Measurements from ENCODE around the gene THNSL1.
A peak's percentile ranks its signal among the peaks of the same experiment; 100 is the strongest.
"Not testable (repeated sequence)": the region's sequence is repeated elsewhere in the genome, so short reads cannot be mapped to it uniquely, and the experiment has no call there.

The THNSL1 gene

DNA sequence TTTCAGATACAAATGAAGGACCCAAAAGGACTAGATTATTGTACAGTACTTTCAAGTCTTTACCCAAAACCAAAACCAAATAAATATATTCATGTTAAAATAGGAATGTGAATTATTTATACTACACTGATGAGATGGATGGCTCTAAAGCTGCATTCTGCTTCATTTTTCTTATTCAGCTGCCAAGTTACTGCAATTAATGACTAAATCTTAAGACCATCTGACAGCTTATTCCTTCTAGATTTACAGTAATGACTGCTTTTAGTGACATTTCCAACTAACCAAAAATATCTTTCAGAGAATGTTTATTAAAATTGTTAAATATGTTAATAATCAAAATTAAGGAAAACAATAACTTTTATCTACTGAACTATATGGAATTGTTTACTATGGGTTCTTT is 21.3 kb upstream of the THNSL1 start:
- DNase-seq (ENCODE audit: low spot score), result no peak

DNA sequence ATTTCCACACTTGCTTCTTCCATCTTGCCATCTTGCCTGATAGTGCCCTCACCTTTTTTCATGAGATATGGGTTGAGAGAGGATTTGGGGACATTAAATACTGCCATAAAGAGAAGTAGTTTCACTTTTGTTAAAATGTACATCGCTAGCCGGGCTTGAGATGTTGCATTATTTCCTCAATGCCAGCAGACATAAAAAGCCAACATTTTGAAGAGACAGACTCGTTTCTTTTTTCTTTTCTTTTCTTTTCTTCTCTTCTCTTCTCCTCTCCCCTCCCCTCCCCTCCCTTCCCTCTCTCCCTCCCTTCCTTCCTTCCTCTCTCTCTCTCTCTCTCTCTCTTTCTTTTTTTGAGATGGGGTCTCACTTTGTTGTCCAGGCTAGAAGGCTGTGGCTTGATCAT is 18.4 kb upstream of the THNSL1 start:
- no peak for DNase-seq (ENCODE audit: low spot score)

DNA sequence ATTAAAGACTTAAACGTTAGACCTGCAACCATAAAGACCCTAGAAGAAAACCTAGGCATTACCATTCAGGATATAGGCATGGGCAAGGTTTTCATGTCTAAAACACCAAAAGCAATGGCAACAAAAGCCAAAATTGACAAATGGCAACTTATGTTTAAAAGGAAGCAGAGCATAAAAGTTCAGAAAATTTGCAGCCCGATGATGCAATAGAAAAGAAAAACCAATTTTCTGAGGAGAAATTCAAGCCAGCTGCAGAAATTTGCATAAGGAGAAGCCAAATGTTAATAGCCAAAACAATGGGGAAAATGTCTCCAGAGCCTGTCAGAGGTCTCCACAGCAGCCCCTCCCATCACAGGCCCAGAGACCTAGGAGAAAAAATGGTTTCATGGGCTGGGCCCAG is 4.8 kb upstream of the THNSL1 start:
- not testable (repeated sequence) for DNase-seq (ENCODE audit: low spot score)

DNA sequence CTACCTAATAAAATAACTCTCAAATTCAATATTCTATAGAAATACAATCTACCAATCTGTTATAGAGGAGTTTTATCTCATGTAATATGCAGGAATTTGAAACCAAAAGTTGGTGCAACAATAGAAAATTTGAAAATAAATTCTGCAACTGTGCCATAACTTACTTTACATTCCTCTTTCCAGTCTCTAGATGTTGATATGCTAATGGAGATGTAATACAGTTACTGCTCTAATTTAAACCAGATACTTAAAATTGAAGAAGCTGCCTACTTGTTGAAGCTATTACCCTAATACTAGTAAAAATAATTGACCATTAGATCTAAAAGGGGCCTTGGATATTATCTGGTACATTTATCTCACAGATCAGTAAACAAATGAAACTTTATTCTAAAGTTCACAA is 1.8 kb upstream of the THNSL1 start:
- DNase-seq (ENCODE audit: low spot score), result no peak

DNA sequence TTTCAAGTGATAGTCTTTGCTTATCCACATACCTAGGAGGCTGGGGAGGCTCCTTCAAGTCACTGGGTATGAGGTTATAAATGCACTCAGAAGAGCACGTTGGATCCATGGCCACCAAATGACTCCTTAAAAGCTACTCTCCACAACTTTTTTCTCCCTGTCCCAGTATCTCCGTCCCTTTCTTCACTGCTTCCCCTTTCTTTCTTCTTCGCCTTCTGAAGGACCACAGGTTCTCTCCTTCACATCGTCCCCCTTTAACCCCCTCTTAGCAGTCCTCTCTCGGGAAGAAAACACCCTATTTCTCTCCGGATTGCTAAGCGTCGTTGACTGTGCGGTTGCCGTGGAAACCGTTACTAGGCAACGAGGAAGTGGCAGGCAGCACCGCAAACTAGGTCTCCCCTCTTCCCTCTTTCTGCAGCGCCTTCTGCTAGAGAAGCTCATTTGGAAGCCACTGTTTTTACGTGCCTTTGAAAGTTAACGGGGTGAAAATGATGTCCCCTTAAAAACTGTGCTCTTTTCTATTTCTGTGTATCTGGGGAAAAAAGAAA is 510 bp upstream of the THNSL1 start, which contains the start of gene ENKUR:
TSS of gene ENKUR (minus strand) at position 331 of the 548 bp plus-strand sequence. CDS start at position 109, 222 bp downstream.
- DNase-seq (ENCODE audit: low spot score), result peak; percentile 94

DNA sequence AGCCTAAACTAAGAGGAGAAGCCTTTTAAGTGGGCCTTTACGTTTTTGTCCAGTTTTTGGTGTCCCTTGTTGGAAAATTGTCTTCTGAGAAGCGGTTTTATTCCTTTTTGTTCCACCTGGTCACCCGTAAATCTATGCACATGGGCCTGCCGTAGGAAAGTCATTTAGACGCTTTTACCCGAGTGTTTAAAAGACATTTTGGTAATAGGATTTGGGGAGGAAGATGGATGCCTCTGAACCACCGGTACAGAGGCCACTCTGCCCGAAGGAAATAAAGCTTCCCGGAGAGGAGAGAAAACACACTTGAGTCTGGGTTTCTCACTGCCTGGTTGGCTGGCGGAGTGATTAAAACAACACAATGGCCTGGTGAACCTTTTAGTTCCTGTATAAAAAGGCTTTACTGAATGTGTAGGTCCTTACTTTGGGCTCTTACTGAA is 760 bp downstream of the THNSL1 start:
- DNase-seq (ENCODE audit: low spot score), result no peak

DNA sequence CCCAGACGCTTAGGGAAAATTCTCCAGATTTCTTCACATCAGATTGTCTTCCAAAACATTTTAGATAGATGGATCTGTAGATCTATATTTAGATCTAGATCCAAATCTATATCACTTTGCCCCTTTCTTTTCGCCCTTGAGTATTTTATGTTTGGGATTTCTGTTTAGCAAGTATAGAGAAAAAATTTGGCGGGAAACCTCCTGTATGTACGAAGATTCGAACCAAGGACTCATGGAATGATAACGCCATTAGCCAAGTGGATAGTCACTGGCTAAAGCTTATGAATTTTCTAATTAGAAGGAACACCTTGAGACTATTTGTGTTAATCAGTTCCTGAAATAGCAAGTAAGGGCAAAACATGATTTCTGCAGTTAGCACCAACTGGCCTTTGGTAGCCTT is 1.2 kb downstream of the THNSL1 start:
- no peak for DNase-seq (ENCODE audit: low spot score)

DNA sequence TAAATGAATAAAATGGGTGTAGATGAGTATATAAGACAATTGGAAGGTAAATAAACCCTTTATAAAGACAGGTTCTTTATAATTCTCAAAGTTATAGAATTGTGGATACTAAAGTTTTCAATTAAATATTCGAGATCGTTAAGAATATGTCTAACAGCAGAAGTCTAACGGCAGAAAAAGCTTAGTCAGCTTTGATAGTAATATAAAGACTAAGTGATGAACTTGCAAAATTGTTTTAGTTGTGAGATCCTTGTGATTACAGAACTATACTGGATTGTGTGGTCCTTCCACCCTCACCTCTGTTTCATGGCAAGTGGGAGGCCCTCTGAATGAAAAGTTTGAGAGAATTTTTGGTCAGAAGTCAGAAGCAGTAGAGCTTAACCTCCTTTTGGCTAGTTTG is 2.3 kb downstream of the THNSL1 start:
- DNase-seq (ENCODE audit: low spot score), result no peak

DNA sequence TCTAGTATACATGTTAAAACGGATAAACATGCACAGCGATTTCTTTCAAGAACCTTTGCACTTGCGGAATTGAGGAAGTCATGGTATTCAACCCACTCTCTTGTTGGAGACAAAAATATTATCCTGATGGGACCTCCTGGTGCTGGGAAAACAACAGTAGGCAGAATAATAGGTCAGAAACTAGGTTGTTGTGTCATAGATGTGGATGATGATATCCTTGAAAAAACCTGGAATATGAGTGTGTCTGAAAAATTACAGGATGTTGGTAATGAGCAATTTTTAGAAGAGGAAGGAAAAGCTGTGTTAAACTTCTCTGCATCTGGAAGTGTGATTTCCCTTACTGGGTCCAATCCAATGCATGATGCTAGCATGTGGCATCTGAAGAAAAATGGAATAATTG is 6.9 kb downstream of the THNSL1 start:
- no peak for DNase-seq (ENCODE audit: low spot score)

DNA sequence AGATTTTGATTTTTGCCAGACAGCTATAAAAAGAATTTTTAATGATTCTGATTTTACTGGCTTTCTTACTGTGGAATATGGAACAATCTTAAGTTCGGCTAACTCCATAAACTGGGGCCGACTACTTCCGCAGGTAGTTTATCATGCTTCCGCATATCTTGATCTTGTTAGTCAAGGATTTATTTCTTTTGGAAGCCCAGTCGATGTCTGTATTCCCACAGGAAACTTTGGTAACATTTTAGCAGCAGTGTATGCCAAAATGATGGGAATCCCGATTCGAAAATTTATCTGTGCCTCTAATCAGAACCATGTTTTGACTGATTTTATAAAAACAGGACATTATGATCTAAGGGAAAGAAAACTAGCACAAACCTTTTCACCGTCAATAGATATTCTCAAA is 8.1 kb downstream of the THNSL1 start:
- DNase-seq (ENCODE audit: low spot score), result no peak

DNA sequence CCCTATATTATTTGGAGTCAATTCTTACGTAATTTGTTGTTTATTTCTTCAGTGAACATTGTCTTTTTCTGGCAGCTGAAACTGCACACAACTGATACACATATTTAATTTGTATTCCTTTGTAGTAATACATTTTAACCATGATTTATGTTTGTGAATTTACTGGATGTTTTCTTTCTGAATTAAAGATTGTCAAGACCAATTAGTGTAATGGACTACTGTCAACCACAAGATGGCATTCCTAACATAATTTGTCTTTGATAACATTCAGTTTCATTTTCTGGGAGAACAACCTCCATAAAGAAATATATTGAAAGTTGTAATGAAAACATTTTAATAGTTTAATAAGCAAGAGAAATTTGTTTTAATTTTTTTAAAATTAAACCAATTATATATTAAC is 10.1 kb downstream of the THNSL1 start:
- DNase-seq (ENCODE audit: low spot score), result no peak

DNA sequence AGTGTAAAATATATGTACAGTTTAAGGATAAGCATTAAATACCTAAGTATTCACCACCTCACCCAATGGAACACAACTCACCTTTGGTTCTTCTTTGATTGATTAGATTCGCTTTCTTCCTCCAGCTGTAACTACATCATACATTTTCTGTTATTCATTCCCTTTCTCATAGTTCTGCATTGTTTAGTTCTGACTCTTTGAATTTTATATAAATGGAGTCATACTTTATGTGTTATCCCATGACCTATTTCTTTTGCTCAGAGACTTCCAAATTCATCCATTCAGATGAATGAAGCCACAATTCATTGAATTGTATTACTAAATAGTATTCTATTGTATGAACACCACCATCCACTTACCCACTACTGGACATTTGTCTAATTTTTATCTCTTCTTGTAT is 12.3 kb downstream of the THNSL1 start:
- no peak for DNase-seq (ENCODE audit: low spot score)

DNA sequence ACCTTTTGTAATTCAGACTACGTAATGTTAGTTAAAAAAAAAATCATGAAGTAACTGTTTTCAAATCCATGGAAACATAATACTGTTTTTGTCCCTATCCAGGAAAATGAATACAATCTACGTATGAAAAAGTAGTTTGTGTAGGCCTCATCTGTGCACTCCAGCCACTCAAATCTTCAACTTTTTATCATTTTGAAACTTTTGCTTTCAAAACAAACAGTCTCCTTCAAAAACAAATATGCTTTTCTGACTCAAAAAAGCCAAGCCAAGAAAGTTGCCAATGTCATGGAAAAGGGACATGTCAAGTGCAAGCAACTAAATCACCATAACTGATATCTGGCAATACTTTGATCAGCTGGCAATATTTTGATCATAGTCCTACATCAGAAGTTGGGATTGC is 13.1 kb downstream of the THNSL1 start:
- DNase-seq (ENCODE audit: low spot score), result no peak

DNA sequence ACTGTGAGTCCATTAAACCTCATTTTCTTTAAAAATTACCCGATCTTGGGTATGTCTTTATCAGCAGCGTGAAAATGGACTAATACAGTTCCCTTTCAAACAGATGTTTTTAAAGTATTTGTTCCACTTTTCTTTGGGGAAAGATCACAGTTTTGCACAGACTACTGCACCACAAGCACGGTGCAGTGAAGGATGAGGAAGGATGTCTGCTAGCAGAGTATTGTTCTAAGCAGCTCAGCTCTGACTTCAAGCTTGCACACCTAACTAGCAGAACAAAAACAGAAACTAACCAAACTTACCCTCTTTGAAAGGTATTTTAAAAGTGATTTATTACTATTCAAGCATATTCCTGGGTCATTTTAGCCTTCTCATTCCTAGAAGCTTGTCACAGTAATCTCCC is 20.0 kb downstream of the THNSL1 start:
- DNase-seq (ENCODE audit: low spot score), result no peak

DNA sequence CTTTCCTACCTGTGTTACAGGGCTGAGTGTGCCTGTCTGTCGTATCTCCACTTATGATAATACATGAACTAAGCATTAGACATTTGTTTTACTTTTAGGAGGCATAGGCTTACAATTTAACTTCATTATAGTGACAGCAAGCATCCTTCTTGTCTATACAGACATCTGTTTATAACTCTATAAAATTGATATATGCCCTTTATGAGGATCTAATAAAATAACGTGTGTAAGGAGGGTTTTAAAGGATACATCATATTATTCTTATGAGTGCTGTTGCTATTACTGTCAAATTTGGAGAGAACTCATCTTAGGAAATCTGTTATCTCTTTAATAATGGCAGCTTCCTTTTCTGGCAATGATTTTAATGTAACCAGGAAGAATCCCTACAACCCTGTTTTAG is 21.9 kb downstream of the THNSL1 start:
- DNase-seq (ENCODE audit: low spot score), result no peak

DNA sequence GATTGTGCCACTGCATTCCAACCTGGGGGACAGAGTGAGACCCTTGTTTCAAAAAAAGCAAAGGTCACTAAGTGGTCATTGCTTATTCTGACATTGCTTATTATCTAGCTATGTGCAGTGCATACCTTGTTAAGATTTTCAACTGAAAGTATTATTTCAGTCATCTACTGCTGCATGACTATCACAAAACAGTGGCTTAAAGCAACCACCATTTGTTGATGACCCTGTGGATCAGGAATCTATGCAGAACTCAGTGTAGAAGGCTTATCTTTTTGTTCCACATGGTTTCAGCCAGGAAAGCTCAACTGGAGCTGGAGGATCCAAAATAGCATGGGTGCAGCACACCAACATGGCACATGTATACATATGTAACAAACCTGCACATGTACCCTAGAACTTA is 23.1 kb downstream of the THNSL1 start:
- DNase-seq (ENCODE audit: low spot score), result no peak

DNA sequence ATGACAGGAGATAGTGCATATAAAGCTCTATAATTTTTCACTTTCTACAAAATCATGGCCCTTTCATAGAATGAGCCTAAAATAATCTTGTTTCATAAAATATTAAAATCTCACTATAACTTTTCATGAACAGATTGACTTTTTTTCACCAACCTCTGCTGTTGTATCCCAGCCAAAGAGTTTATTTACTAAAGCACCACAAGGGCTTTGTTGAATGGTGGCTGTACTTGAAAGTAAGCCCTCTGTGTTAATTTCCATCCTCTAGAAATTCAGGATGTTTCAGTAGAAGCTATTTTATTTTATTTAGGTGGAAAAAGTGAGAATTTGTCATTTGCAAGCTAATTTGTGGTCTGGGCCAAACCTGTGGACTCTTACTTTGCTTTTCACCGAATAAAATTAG is 30.2 kb downstream of the THNSL1 start:
- DNase-seq (ENCODE audit: low spot score), result no peak

DNA sequence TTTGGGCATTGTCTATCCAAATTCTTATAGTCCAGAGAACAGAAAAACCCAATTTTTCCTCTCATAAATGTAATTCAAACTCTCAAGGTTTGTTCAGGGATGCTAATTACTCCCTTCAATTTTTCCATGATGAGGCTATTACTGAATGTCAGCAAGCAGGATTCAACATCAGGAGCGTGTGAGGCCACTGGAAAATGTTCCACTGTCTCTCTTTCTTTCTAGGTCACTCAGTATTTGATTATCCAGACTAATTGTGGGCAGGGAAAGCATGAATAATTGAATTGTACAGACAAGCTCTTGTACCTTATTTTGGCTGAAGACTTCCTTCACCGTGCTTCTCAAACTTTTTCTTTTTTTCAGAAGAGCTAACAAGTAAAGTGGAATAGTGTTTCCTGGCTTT is 30.7 kb downstream of the THNSL1 start:
- no peak for DNase-seq (ENCODE audit: low spot score)

DNA sequence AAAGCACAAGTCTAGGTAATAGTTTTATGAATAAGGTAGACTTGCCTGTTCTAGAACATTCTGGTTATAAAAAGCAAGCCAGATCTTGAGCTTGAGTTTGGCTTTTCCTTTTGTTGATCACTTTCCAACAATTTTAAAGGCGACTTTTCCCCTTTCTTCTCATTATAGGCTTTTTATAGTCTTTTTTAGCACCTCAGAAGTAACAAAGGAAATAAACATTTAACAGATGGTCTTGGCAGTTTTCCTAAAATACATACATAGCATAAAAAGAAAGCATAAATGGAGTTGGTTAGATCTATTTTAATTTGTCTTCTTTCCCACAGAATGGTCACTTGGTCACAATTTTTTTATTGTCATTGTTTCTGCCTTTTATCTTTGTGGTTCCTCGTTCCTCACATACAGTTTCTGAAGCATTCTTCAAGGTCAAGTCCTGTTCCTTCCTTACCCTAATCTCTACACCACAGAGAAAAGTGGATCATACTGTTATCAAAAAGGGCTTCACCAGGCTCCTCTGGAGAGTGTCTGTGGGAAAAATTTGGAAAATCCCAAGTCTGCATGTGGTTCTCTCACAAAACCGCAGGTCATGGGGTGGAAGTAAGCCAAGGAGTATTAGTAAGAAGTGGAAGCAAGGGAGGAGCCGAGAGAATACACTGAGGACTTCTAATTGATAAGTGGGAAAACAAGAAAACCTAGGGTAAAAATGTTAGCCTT is 31.3 kb downstream of the THNSL1 start:
- DNase-seq (ENCODE audit: low spot score), result no peak

DNA sequence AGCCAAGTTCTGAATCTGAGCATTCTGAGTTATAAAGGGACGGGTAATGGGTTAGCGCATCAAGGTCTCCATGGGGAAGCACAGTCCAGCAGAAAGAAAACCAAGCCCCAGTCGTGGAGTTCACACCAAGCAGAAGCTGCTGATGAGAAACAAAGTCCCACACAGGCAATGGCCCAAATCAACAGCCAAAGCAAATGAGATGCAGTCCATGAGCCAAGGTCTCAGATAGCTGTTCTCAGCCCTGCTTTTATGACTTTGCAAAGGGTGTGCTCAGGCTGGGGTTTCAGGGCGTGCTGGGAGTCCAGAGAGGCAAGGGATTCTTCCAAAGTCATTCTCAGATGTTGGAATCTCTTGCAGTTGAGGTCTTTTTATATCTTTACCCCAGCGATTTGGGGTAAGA is 32.0 kb downstream of the THNSL1 start:
- DNase-seq (ENCODE audit: low spot score), result no peak

DNA sequence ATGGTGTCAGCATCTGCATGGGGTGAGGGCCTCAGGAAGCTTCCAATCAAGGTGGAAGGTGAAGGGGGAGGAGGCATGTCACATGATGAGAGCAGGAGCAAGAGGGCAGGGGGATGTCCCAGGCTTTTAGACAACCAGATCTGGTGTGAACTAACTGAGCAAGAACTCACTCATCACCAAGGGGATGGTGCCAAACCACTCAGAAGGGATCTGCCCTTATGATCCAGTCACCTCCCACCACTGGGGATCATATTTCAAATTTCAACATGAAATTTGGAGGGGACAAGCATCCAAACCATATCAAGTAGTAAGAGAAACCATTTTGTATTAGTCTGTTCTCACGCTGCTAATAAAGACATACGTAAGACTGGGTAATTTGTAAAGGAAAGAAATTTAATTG is 33.6 kb downstream of the THNSL1 start:
- no peak for DNase-seq (ENCODE audit: low spot score)

DNA sequence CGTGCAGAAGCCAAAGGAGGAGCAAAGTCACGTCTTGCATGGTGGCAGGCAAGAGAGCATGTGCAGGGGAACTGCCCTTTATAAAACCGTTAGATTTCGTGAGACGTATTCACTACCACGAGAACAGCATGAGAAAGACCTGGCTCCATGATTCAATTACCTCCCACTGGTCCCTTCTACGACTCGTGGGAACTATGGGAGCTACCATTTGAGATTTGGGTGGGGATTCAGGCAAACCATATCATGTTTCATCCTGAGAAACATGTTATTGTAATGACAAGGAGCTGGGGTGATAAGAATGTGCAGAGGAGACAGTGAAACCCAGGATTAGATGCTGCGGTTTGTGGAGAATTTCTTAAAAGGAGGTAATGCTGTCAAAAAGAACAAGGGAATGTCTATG is 34.0 kb downstream of the THNSL1 start:
- DNase-seq (ENCODE audit: low spot score), result no peak

DNA sequence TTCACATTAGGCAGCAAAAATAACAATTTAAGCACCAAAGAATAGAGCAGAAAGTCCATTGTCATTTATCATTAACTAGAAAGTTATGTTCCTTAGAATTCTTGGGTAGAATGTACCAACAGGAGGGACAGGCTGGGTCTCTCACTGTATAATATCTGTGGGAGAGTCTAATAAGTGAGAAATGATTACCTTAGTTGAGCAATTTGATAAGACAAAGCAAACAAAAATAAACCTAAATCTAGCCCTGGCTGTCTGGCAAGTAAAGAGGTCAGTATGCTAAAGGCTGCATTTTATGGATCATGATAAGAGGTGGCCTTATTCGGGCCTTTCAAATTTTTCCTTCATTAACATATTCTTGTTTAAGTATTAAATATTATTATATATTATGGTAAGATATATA is 35.6 kb downstream of the THNSL1 start:
- no peak for DNase-seq (ENCODE audit: low spot score)

DNA sequence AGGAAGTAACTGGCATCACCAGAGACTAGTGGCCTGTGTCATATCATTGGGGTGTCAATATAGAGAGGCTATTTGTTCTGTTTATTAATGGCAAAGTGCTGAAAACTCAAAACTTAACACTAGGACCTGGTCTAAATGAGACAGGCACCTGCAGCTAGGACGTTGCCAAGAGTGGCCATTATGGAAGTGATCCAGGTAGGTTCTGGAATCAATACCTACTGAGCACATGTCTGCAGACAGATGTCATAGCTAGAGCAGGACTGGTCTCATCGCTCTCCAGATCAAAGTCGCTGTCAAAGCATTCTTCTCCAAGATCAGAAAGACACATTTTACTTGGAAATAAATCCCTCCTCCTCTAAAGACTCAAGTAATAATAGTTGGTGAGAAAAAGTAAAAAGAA is 40.3 kb downstream of the THNSL1 start:
- DNase-seq (ENCODE audit: low spot score), result no peak
